ENCODE measurements around the gene INMT.

INMT gene

GRCh38 chr7:30727061-30727945 is 24.6 kb upstream of the INMT start:
- no peak overlapping the region for H3K27ac ChIP-seq
- no peak for TF ChIP-seq CTCF (IDR thresholded peaks at IDR 0.05)

DNA sequence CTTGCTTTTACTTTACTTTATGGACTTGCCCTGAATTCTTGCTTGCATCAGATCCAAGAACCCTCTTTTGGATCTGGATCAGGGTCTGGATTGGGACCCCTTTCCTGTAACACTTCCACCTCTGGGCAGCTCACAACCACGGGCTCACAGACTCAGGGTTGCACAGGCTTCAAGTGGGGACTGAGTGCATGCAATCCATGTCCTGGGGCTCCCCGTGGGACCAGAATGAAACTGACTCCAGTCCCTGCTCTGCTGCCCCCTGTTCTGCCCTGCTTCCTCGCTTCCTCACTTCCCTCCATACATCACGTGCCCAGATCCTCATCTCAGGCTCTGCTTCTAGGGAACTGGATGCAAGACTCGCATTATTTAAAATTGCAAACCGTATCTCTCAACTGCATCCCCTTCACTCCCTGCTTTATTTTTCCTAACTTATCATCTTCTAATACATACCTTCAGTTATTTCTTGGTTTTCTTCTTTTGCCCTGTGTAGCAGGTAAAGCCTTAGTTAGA is 23.3 kb upstream of the INMT start:
- no peak overlapping the region for H3K27ac ChIP-seq
- no peak for TF ChIP-seq ZFX (IDR thresholded peaks at IDR 0.05; ENCODE audit: borderline replicate concordance)
- no peak for TF ChIP-seq CTCF (IDR thresholded peaks at IDR 0.05)

GRCh38 chr7:30729642-30730041 is 22.3 kb upstream of the INMT start:
- TF ChIP-seq ZFX (IDR thresholded peaks at IDR 0.05; ENCODE audit: borderline replicate concordance) (no peak), CTCF (IDR thresholded peaks at IDR 0.05) (no peak)
- H3K27ac ChIP-seq: no peak overlapping the region

DNA sequence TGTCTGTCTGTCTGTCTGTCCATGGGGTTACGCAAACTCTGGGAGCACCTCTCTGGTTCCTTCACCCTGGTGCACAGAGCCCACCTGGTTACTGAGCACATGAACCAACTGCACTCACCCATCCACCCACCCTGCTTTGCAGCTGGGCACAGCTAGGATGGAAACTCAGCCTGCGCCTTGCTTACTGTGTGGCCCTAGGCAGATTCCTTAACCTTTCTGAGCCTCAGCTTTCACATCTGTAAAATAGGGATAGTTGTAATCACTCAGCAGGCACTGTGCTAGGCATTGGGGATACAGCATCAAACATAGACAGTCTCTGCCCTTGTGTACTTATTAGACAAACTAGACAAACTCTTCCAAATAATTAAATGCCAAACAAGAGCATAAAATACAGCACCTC is 21.8 kb upstream of the INMT start:
- H3K27ac ChIP-seq: no peak overlapping the region
- TF ChIP-seq ZFX (IDR thresholded peaks at IDR 0.05; ENCODE audit: borderline replicate concordance) (no peak), CTCF (IDR thresholded peaks at IDR 0.05) (no peak)

DNA sequence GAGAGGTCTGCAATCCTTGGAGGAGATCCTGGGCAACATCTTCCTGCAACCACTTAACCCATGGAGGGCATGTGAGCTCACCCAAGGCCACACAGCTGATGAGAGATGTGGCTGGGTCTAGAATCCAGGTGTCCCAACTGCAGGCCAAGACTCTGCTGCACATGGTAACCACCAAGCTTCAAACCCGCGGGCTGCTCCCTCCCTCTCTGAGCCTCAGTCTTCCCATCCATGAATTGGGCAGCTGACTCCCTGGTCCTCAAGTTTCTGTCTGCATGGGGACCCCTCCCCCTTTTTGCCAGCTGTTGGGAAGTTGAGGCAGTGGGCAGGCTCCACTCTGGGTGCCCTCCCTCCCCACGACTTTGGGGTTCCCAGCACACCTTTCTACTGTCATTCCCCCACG is 20.9 kb upstream of the INMT start:
- TF ChIP-seq CTCF (IDR thresholded peaks at IDR 0.05): no peak
- no peak for TF ChIP-seq ZFX (IDR thresholded peaks at IDR 0.05; ENCODE audit: borderline replicate concordance)
- no peak overlapping the region for H3K27ac ChIP-seq

DNA sequence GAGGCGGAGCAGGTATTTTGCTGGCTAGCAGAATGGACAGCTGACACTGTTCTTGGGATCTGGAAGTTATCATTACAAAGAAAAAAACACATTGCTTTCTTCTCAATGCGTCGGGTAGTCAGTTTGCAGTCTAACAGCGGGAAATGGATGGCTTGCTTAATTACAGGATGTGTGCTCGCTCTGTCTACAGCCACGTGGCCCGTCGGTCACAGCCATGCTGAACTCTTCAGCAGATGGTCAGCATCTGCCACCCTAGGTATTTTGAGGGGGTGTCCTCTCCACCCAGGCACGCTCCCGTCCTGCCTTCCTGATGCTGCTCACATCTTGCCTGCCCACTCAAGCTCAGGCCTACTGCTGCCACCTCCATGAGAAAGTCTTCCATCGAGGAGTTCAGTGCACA is 20.4 kb upstream of the INMT start:
- TF ChIP-seq ZFX (IDR thresholded peaks at IDR 0.05; ENCODE audit: borderline replicate concordance): no peak
- TF ChIP-seq CTCF (IDR thresholded peaks at IDR 0.05): no peak
- no peak overlapping the region for H3K27ac ChIP-seq

- TF ChIP-seq ZFX (IDR thresholded peaks at IDR 0.05; ENCODE audit: borderline replicate concordance) (no peak), CTCF (IDR thresholded peaks at IDR 0.05) (no peak)
- H3K27ac ChIP-seq: no peak overlapping the region
These were observed 19.3 kb upstream of the INMT start for GRCh38 chr7:30732606-30733005.
